Urothelium cell line (cell line): ENCODE data around the gene NLRP2B.
"Not testable (repeated sequence)": the region's sequence is repeated elsewhere in the genome, so short reads cannot be mapped to it uniquely, and the experiment has no call there.

Experiments
- DNase-seq: peaks from one replicate; pipeline ENCODE4 v3.0.0; 2011; ENCODE audit warnings: low spot score, mixed read lengths
- FAIRE-seq: peaks from 2 replicates; lab custom pipeline; 2011; peaks lifted over from hg19 to GRCh38; lab: Jason Lieb, UNC

NLRP2B gene

DNA sequence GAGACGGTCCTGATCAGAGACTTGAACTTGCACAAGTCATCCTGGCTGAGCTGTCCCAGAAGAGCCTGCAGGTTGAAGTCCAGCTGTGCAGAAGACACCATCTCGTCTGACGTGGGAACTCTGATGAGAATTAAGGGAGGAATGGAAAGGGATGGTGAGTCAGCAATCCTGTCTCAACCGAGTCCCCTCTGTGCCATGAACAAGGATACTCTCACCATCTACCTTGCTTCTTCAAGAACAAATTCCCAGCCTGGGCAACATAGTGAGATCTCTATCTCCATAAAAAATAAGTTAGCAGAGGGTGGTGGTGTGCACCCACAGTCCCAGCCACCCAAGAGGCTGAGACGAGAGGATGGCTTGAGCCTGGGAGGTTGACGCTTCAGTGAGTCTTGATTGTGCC, at the start of gene NLRP2B:
Gene NLRP2B (minus strand): TSS at position 101 of the 400 bp plus-strand sequence.
- FAIRE-seq, result no peak
- DNase-seq, result no peak

DNA sequence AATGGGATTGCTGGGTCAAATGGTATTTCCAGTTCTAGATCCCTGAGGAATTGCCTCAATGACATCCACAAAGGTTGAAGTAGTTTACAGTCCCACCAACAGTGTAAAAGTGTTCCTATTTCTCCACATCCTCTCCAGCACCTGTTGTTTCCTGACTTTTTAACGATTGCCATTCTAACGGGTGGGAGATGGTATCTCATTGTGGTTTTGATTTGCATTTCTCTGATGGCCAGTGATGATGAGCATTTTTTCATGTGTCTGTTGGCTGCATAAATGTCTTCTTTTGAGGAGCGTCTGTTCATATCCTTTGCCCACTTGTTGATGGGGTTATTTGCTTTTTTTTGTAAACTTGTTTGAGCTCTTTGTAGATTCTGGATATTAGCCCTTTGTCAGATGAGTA, 45.9 kb upstream of the NLRP2B start:
- not testable (repeated sequence) for FAIRE-seq, DNase-seq

GRCh38 chrX:57681341-57681740, 1.3 kb upstream of the NLRP2B start:
- no peak for FAIRE-seq
- DNase-seq, result no peak

DNA sequence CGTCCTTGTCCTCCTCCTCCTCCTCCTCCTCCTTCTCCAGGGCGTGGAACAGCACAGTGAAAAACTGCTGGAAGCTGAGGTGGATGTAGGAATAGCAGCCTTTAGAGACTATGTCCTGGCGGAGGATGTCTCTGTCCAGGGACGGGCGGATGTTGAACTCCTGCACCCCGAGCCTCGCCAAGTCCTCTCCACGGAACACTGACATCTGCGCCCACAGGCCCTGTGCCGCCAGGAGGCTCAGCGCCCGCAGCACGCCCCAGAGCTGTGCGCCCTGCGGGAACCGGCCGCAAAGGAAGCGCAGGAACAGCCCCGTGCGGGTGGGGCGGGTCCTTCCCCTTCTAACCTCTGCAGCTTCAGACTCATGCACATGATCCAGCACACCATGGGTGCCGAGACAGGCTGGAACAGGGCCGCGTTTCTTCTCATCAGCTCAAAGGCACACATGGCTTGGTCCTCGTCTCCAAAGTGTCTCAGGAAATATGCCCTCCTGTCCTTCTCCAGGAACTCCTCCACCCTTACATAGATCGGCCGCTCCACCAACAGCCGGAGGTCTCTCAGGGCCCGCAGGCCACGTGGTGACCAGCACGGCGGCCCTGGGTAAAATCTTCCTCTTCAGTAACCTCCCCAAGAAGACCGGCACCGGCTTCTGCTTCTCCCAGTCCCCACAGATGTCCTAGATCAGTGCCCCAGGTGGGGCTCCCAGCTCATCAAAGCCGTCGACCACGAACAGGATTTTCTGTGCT, 1.2 kb downstream of the NLRP2B start:
- no peak for FAIRE-seq

DNA sequence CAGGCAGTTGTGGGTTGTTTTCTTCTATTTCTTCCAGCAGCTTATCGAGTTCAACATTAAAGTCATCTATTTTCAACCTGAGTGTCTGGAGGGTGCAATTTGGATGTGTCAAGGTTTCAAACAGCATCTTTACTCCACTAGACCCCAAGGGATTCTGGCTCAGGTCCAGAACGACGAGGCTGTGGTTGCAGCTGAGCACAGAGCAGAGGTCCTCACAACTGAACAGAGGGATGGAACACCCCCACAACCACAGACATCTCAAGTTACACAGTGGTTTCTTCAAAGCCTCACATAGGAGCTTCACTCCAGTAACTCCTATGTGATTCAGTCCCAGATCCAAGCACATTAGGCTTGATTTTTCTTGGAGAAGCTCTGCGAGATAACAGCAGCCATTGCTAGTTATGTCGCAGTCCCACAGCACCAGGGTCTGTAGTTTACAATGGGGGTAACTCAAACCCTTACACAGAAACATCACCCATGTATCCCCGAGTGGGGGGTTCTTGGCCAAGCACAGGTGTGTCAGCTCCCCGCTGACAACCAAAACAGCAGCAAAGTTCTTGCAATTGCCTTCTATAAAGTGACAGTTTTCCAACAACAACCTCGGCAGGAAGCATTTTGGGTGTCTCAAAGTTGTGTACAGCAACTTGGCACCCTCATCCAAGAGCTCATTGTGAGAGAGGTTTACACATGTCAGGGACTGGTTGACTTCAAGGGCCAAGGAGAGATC, 2.8 kb downstream of the NLRP2B start:
- DNase-seq (peak; percentile 49), FAIRE-seq (no peak)

More for the DNA sequence above, 1.2 kb downstream of the NLRP2B start:
- no peak for DNase-seq

GRCh38 chrX:57675320-57675719, 4.7 kb downstream of the NLRP2B start:
- DNase-seq (no peak), FAIRE-seq (no peak)

DNA sequence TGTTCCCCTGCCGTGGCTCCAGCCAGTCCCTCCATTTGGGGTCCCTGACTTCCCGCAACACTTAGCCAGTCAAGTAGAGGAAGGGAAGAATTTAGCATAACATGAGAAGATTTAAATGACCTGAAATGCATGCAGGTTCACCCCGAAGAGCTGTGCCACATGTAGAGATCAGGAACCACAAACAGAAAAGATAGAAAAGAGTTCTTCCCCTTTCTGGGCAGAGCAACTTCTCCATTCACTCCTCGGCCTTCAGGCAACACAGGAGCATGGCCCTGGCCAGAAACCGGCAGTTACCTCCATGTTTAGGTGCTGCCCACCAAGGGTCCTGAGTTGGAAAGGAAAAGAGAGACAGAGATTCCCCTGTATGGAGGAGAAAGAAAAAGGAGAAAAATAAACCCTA, 5.2 kb downstream of the NLRP2B start:
- FAIRE-seq, result no peak

GRCh38 chrX:57669961-57670360, 10.1 kb downstream of the NLRP2B start:
- no peak for FAIRE-seq
- no peak for DNase-seq

More for the DNA sequence above, 5.2 kb downstream of the NLRP2B start:
- no peak for DNase-seq

DNA sequence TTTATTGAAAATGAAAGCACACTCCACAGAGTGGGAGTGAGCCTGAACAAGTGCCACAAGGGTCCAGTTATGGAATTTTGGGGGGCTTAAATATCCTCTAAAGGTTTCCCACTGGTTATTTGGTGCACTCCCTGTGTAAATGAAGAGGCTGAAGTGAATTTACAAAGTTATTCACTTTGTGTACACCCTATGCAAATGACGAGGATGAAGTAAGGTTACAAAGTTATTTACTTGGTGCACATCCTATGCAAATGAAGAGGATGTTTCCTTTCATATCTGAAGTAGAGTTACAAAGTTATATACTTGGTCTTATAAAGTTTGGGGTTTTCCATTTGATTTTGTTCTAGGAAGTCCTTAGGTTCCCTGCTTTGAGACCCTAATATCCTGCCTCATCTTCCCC, 13.1 kb downstream of the NLRP2B start:
- FAIRE-seq (no peak), DNase-seq (no peak)

GRCh38 chrX:57655065-57655464, 25.0 kb downstream of the NLRP2B start:
- no peak for DNase-seq
- FAIRE-seq, result no peak

- no peak for FAIRE-seq
- DNase-seq, result no peak
Observed at GRCh38 chrX:57652705-57653104, 27.4 kb downstream of the NLRP2B start.

- no peak for FAIRE-seq
- no peak for DNase-seq
Observed at GRCh38 chrX:57651169-57651919, 28.7 kb downstream of the NLRP2B start.

GRCh38 chrX:57647020-57647419, 33.0 kb downstream of the NLRP2B start:
- DNase-seq (no peak), FAIRE-seq (no peak)

DNA sequence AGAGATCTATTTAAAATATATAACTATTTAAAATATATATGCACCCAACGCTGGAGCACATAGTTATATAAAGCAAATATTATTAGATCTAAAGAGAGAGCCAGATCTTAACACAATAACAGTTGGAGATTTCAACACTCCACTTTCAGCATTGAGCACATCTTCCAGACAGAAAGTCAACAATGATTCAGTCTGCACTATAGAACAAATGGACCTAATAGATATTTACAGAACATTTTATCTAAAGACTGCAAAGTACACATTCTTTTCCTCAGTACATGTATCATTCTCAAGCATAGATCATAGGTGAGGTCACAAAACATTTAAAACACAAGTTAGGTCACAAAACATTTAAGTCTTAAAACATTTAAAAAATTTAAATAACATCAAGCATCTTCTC, 36.4 kb downstream of the NLRP2B start:
- no peak for DNase-seq
- no peak for FAIRE-seq

DNA sequence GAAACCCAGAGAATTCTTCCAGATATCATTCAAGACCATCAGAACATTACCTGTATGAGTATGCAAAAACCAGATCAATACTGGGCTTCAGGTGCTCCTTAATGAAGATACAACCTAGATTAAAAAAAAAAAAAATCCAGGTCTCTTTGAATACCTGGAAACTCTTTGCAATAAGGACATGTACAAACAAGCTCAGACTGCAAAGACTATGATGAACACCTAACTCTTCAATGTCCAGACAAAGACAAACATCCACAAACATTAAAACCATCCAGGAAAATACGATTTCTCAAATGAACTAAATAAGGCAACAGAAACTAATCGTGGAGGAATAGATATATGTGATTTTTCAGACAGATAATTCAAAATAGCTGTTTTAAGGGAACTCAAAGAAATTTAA, 38.7 kb downstream of the NLRP2B start:
- no peak for DNase-seq
- no peak for FAIRE-seq

- FAIRE-seq (no peak), DNase-seq (no peak)
Observed at GRCh38 chrX:57640674-57641016, 39.4 kb downstream of the NLRP2B start.

DNA sequence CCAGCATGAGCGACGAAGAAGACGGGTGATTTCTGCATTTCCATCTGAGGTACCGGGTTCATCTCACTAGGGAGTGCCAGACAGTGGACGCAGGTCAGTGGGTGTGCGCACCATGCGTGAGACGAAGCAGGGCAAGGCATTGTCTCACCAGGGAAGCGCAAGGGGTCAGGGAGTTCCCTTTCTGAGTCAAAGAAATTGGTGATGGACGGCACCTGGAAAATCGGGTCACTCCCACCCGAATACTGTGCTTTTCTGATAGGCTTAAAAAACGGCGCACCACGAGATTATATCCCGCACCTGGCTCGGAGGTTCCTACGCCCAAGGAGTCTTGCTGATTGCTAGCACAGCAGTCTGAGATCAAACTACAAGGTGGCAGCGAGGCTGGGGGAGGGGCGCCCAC, 50.6 kb downstream of the NLRP2B start:
- not testable (repeated sequence) for DNase-seq

More for the DNA sequence above, 50.6 kb downstream of the NLRP2B start:
- not testable (repeated sequence) for FAIRE-seq
